ENCODE data around the gene PHOSPHO2. TPM values are rescaled to one million over a fixed set of nuclear protein-coding genes. Genes with fewer than 3 reads are reported as not detected.

PHOSPHO2 gene
- total and polyA plus RNA-seq, 2 donors (not counting 3 experiments of a cell fraction or from before 2014, with no cell fraction given) = 0.69 to 2.7 TPM

DNA sequence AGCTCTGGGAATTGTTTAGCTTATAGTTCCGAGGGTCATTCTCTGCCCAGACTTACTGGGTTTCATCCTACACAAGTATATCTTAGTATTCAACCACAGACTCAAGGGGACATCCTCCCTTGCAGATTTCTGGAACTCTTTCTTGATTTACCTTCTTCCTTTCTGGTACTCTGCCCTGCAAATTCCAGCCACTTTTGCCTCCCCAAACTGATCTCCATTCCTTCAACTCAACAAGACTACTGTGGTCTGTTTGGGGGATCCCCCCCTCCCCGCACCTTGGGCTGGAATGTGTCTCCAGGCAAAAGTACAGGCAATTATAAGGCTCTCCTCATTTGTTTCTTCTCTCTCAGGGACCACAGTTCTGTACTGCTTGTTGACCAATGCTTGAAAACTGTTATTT, 13.4 kb downstream of the PHOSPHO2 start:
- TF ChIP-seq, protein P1, sequence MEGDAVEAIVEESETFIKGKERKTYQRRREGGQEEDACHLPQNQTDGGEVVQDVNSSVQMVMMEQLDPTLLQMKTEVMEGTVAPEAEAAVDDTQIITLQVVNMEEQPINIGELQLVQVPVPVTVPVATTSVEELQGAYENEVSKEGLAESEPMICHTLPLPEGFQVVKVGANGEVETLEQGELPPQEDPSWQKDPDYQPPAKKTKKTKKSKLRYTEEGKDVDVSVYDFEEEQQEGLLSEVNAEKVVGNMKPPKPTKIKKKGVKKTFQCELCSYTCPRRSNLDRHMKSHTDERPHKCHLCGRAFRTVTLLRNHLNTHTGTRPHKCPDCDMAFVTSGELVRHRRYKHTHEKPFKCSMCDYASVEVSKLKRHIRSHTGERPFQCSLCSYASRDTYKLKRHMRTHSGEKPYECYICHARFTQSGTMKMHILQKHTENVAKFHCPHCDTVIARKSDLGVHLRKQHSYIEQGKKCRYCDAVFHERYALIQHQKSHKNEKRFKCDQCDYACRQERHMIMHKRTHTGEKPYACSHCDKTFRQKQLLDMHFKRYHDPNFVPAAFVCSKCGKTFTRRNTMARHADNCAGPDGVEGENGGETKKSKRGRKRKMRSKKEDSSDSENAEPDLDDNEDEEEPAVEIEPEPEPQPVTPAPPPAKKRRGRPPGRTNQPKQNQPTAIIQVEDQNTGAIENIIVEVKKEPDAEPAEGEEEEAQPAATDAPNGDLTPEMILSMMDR (IDR thresholded peaks at IDR 0.05; ENCODE audit: extremely low read depth in 1 of 2, insufficient read depth in 1 of 2, low read depth in 1 of 2, low read length in 2 of 2) = no peak
- TF ChIP-seq MYC (IDR thresholded peaks at IDR 0.05; ENCODE audit: low read depth, low read length) = no peak
- TF ChIP-seq GATA2 (IDR thresholded peaks at IDR 0.05; ENCODE audit: insufficient read depth, insufficient read length, low read depth, low read length) = no peak
- no peak for TF ChIP-seq FOS (IDR thresholded peaks at IDR 0.05; ENCODE audit: borderline replicate concordance, insufficient read depth, low read length)
- TF ChIP-seq, protein P2, sequence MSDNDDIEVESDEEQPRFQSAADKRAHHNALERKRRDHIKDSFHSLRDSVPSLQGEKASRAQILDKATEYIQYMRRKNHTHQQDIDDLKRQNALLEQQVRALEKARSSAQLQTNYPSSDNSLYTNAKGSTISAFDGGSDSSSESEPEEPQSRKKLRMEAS (IDR thresholded peaks at IDR 0.05; ENCODE audit: insufficient read depth, insufficient read length) = no peak
- no peak for TF ChIP-seq POLR2A (IDR thresholded peaks at IDR 0.05; ENCODE audit: low read depth, low read length)
- TF ChIP-seq JUN (IDR thresholded peaks at IDR 0.05; ENCODE audit: borderline replicate concordance, insufficient read depth, insufficient read length, low read depth) = no peak
- no peak for TF ChIP-seq POLR2AphosphoS5 (IDR thresholded peaks at IDR 0.05; ENCODE audit: insufficient read depth, low read depth, low read length)
- TF ChIP-seq EZH2 (IDR thresholded peaks at IDR 0.05; ENCODE audit: borderline replicate concordance, low read depth, low read length, severe bottlenecking) = no peak
- Histone ChIP-seq H3K36me3 (ENCODE audit: control insufficient read depth in 2 of 2, extremely low read depth in 1 of 2, insufficient read depth in 2 of 2, low read length in 2 of 2) (no peaks in the 10 kb centered on the region), H3K4me3 (replicated peaks in 1 of 3; ENCODE audit: insufficient read depth in 1 of 3, low read depth in 1 of 3, low read length in 3 of 3) (no peak overlapping the region), H3K79me2 (ENCODE audit: control insufficient read depth, insufficient read depth, low read length) (no peaks in the 10 kb centered on the region), H4K20me1 (replicated peaks; ENCODE audit: control insufficient read depth, extremely low read depth, insufficient read depth, low read length) (no peaks in the 10 kb centered on the region), H3K27me3 (ENCODE audit: control insufficient read depth in 2 of 2, insufficient read depth in 2 of 2, low read length in 2 of 2) (no peaks in the 10 kb centered on the region), H3K27ac (ENCODE audit: insufficient read depth, low read depth, low read length) (no peak overlapping the region), H3K9ac (replicated peaks; ENCODE audit: extremely low read depth, insufficient read depth, low read length) (no peak overlapping the region), H3K9me3 (replicated peaks; ENCODE audit: control insufficient read depth, insufficient read depth, low read length) (no peaks in the 10 kb centered on the region), H3K4me2 (ENCODE audit: insufficient read depth, low read length) (no peak overlapping the region), H2AFZ (ENCODE audit: low read depth, low read length) (no peak overlapping the region), H3K4me1 (ENCODE audit: control insufficient read depth, extremely low read depth, insufficient read depth, low read length) (peaks cover 13% of the 10 kb centered on the region), H3K9me1 (replicated peaks; ENCODE audit: control insufficient read depth, extremely low read depth, insufficient read depth, low read length) (no peaks in the 10 kb centered on the region)
- DNase-seq (ENCODE audit: low read depth, low spot score) (no peak), FAIRE-seq (no peak)
- dilution Hi-C loops (cut with MboI; ENCODE audit: extremely low pct_ligation_motif_present, low sequenced_read_pairs) (no loop called here), intact Hi-C loops (cut with micrococcal nuclease) (no loop called here)
- BruUV-seq (replicated peaks) = no TSS peak
- CTCF ChIA-PET = no interaction called here
- POLR2A ChIA-PET = no interaction called here
